ENCODE results near the gene UBL4B.

GRCh38 chr1:110159168-110159567 lies 46.9 kb downstream of the UBL4B start:
- TF ChIP-seq CREM (IDR thresholded peaks at IDR 0.05; ENCODE audit: low read depth) (no peak), CTCF (IDR thresholded peaks at IDR 0.05 in 2 of 3, conservative IDR thresholded peaks at IDR 0.05 in 1 of 3; ENCODE audit: insufficient read depth in 2 of 3, low read depth in 1 of 3, low read length in 3 of 3) (no peak)
